GM18499 (cell line): ENCODE measurements around the gene AMBP.

Source experiments
- ATAC-seq: cut with Tn5 transposase; IDR thresholded peaks from one replicate; pipeline ENCODE4 v1.9.1; 2021; ENCODE audit warnings: moderate number of reproducible peaks; ENCODE audit not compliant: insufficient read depth, unreplicated experiment

The AMBP gene

DNA sequence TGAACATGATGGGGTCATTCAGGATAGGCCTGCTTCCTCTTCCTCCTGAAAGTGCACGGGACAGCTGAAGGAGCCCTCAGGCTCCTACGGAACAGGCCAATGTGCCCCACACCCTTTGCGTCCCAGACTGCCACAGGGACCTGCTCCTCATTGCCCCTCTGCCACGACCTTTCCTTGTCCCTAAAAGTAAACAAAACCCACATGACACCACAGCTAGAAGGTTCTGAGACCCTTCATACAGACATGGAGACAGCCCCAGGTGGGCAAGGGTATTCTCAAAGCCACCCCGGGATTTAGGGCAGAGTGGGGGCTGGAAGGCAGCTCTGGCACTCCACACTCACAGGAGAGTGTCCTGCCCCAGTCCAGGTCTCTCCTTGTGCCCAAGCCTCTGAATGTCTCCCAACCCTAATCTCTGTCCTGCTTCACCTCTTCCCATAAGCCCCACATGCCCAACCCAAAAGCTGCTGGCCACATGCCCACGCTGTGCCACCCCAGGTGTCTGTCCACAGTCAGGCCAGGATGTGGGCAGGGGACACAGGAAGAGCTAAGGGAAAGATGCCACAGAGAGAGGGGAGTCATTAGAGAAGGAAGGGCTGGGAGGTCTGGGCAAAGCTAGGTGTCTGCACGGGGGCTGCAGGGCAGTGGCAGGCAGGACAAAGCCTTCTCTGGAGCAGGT is 800 bp downstream of the AMBP start:
- no peak for ATAC-seq

GRCh38 chr9:114076237-114077161 is 1.6 kb downstream of the AMBP start:
- ATAC-seq: no peak

DNA sequence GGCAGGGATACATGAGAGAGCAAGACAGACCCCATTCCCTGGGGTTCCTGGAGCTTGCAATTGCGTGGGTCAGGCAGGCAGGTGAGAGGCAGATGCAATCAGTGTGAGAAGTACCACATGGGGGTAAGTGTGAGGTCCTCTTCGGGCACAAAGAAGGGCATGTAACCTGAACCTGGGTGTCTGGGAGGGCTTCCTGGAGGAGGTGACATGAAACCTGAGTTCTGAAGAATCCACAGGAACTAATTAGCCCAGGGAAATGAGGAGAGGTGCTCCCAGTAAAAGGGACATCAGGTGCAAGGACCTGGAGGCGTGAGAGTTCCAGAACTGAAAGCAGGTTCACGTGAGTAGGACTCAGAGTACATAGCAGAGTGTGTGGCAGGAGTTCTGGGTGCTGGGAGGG is 2.5 kb downstream of the AMBP start:
- no peak for ATAC-seq

DNA sequence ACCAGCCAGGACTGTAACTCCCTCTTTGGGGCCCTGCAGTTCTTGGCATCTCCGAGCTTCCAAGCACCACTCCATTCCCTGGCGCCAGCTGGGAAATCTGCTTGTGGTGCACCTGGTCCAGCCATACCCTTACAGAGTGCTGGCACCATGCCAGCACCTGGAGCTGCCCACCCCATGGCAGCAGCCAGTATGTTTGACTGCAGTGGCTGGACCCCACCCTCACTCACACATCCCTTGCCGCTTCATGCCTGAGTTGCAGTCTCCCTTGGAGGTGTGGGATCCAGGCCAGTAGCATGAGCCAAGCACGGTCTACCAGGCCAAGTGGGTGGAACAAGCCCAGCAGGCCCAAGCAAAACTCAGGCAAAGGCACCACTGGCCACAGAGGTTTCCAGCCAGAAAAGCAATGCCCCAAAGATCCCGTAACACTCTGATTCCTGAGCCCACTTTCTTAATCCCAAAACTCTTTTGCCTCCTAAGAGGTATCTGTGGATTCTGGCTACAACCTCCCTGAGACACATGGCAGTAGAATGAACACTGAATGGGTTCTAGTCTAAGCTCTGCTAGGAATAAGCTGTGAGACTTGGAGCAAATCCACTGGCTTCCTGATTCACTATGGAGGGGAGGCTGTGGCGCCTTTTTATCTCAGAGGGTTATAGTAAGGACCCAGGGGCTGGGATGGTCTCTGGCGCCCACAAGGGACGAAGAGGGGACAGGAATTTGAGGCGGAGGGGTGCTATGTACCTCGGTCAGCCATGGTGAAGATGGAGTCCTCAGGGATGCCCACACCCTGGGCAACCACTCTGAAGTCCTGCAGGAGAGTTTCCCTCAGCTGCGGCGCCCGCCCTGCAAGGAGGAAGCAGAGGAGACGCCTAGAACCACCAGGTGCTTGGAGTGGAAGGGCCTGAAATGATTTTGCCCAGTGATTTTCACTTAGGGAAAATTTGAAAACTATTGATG is 5.6 kb downstream of the AMBP start:
- no peak for ATAC-seq

DNA sequence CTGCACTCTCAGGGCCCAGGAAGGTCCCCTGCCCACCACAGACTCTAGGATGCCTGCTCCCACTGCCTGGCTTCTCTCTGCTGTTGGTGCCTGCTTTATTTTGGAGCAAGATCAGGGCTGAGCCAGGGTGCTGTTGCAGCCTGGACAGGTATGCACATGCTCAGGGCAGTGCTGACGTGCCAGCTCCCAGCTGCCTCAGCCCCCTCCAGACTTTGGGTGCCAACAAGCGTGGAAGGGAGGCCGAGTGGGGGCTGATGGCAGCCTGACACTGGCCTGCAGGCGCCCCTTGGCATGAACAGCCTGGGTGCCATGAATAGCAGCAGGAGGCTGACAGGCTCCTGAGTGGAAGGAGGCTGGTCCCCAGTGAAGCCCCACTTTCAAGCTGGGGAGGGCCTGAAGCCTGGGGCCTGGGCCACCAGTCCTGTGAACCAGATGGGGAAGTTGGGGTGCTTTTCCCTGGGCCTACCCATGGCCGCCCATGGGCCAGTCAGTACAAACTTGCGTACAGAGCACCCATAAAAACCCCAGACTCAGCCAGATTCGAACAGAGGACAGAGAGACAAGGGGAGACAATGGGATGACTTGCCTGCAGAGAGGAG is 6.8 kb downstream of the AMBP start:
- no peak for ATAC-seq

GRCh38 chr9:114070188-114071103 is 7.7 kb downstream of the AMBP start:
- ATAC-seq: no peak

GRCh38 chr9:114069476-114070187 is 8.5 kb downstream of the AMBP start:
- ATAC-seq: no peak

GRCh38 chr9:114065304-114065703 is 12.8 kb downstream of the AMBP start:
- ATAC-seq: no peak

GRCh38 chr9:114061830-114062474 is 16.1 kb downstream of the AMBP start:
- no peak for ATAC-seq

- ATAC-seq: no peak
These were observed 16.8 kb downstream of the AMBP start for GRCh38 chr9:114061292-114061691.

DNA sequence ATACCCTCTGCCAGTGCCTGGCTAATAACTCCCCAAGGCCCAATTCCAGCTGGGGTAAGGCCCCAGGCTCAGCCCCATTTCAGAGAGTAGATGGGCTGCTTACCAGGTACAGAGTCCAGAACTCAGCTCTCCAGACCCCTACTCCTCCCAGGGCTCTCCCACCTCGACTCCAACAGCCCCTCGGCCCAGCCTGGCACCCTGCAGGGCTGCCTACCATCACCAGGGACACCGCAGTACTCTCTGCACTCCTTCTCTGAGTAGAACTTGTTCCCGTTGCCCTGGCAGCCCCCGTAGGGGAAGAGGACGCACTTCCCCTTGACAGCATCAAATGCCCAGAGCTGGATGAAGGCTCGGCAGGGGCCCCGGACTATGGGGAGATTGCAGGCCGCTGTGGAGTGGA is 17.4 kb downstream of the AMBP start:
- ATAC-seq: no peak

- ATAC-seq: no peak
These were observed 18.0 kb downstream of the AMBP start for GRCh38 chr9:114060070-114060469.

DNA sequence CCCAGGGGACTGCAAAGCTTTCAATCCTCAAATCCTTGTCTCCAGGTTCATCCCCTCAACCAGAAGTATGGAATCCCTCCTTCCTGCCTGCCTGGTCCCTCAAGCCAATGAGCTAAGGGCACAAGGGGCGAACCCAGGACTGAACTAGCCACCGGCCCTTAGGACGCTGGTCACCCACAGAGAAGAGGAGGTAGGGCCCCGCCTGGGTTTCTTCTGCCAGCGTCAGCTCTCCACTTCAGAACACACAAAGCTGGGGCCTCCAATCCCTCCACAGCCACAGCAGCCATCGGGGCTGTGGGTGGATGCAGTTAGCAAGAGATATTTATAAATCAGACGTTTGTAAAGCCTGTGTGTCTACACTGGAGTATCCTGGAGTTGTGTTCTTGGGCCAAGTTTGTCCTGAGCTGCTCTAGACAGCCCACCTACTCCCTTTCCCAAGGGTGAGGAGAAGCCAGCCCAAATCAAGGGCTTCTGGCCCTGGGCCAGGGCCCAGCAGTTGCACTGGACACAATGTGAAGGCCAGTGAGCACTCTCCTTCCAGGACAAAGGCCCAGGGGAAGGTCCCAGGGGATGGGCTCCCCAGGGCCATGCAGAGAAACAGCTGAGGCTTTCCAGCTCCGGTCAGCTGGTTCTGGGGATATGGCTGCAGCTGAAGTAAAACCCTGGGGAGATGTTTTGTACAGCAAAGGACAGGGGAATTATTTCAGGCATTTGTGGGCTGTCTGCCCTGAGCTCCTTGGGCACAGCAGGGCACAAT is 18.9 kb downstream of the AMBP start:
- ATAC-seq: no peak

DNA sequence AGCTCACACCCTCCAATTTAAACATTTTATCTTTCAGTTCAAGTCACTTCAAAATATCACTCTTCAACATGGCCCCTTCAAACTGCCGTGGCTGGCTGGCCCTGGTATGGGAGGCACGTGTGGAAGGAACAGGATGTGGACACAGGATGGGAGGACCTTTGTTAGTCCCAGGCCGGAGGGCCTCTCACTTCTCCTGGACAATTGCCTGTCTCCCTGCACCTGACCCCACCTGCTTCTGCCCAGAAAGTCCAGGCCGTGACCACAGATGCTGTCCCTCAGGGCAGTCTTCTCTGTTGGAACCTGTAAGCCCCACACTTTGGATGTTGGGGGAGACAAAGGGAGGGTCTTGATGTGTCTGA is 19.4 kb downstream of the AMBP start:
- no peak for ATAC-seq

GRCh38 chr9:114057161-114057885 is 20.8 kb downstream of the AMBP start:
- ATAC-seq: no peak

DNA sequence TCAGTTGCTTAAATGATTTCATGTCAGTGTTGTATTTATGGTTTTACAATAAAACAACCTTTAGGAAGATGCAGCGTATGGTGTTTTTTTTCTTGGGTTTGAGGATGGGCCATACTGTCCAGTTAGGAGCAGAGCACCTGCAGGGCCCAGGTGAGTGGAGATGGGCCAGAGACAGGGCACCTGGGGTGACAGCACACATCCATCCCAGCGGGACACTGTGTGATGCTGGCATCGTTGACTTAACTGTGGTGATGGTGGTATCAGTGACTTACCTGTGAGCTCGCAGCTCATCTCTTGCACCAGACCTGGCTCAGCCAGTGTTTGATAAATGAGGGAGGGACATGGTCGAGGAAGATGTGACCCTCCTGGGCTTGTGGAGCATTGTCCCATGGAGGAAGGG is 21.6 kb downstream of the AMBP start:
- ATAC-seq: no peak

DNA sequence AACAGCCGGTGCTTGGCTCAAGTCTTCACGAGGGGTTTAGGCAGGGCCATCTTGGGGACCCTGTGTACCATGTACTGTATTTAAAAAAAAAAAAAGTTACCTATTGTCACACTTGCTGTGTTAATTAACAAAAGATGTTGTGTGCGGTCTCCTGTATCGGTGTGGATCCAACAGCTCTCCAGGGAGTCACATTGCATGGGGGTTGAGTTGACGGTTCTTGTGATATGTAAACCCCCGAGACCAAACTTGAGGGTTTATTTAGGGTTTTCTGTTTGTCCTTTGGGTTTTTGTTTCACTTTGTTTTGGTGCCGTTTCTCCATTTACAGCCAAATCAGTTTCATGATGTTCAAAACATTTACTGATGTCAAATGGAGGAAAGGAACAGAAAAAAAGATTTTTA is 22.2 kb downstream of the AMBP start:
- ATAC-seq: no peak
